SK-N-SH (cell line): ENCODE results near the gene DZIP3. TPM values are rescaled to one million over a fixed set of nuclear protein-coding genes. Genes with fewer than 3 reads are reported as not detected.
"Not testable (repeated sequence)": the region's sequence is repeated elsewhere in the genome, so short reads cannot be mapped to it uniquely, and the experiment has no call there.

Source experiments
- CTCF ChIA-PET: fragments of 300-600, 350-600 bp; formaldehyde crosslinking; extraction: SDS; loops from one replicate; lab custom pipeline; 2021; lab: Yijun Ruan, JAX
- POLR2A ChIA-PET: fragments of 350-600 bp; sonication (Branson Sonifier 250); formaldehyde crosslinking; extraction: SDS; loops from one replicate; lab custom pipeline; 2020; ENCODE audit warnings: antibody characterized with exemption, inconsistent platforms; lab: Yijun Ruan, JAX
- DNase-seq: peaks from one replicate; pipeline ENCODE4 v3.0.0; 2012
- H2AFZ ChIP-seq: fragments of 200-600 bp; sonication (generic); 2 replicates; pipeline ENCODE4 v1.8.1; 2016; ENCODE audit warnings: antibody characterized with exemption, mild to moderate bottlenecking, low read depth
- H3F3A ChIP-seq: fragments of 200-600 bp; sonication (generic); replicated peaks from 2 replicates; pipeline ENCODE3; 2016; ENCODE audit warnings: antibody characterized with exemption, mild to moderate bottlenecking; ENCODE audit not compliant: insufficient read depth
- H3K27ac ChIP-seq, 2 experiments: fragments of 200-500 bp in 1 of 2; fragments of 200-600 bp in 1 of 2; sonication (Bioruptor generic) in 1 of 2; sonication (generic), shearing (Covaris generic) in 1 of 2; 2 replicates each; pipeline versions ENCODE4 v1.5.1 to v1.6.1; 2014 to 2016; ENCODE audit warnings: low read depth in 2 of 2, inconsistent platforms in 1 of 2, low read length in 1 of 2, mild to moderate bottlenecking in 1 of 2, mixed read lengths in 1 of 2
- H3K27me3 ChIP-seq: fragments of 200-600 bp; sonication (generic), shearing (Covaris generic); 2 replicates; pipeline ENCODE4 v1.6.1; 2016; ENCODE audit warnings: mixed run types; ENCODE audit not compliant: insufficient read depth
- H3K36me3 ChIP-seq, 2 experiments: fragments of 200-500 bp in 1 of 2; fragments of 200-600 bp in 1 of 2; sonication (Bioruptor generic) in 1 of 2; sonication (generic) in 1 of 2; replicated peaks in 1 of 2; 2 replicates each; pipeline versions ENCODE3 to v1.5.1; 2014 to 2016; ENCODE audit warnings: low read length in 1 of 2, mild to moderate bottlenecking in 1 of 2; ENCODE audit not compliant: insufficient read depth in 2 of 2, control insufficient read depth in 1 of 2
- H3K4me1 ChIP-seq, 2 experiments: fragments of 200-500 bp in 1 of 2; fragments of 200-600 bp in 1 of 2; sonication (Bioruptor generic) in 1 of 2; sonication (generic), shearing (Covaris generic) in 1 of 2; 2 replicates each; pipeline versions ENCODE4 v1.5.1 to v1.6.1; 2014 to 2016; ENCODE audit warnings: low read depth in 1 of 2, low read length in 1 of 2, mixed run types in 1 of 2; ENCODE audit not compliant: insufficient read depth in 2 of 2, control insufficient read depth in 1 of 2
- H3K4me2 ChIP-seq: fragments of 200-600 bp; sonication (generic), shearing (Covaris generic); 2 replicates; pipeline ENCODE4 v1.6.1; 2017; ENCODE audit warnings: mixed run types
- H3K4me3 ChIP-seq, 2 experiments: fragments of 200-500 bp in 1 of 2; fragments of 200-600 bp in 1 of 2; sonication (Bioruptor generic) in 1 of 2; sonication (generic), shearing (Covaris generic) in 1 of 2; 2 replicates each; pipeline versions ENCODE4 v1.5.1 to v1.8.1; 2014 to 2016; ENCODE audit warnings: low read depth in 2 of 2, inconsistent platforms in 1 of 2, low read length in 1 of 2, mild to moderate bottlenecking in 1 of 2, mixed read lengths in 1 of 2, moderate library complexity in 1 of 2
- H3K79me2 ChIP-seq: fragments of 200-600 bp; sonication (generic); 2 replicates; pipeline ENCODE4 v1.8.1; 2017; ENCODE audit warnings: mild to moderate bottlenecking; ENCODE audit not compliant: insufficient read depth
- H3K9ac ChIP-seq: fragments of 200-600 bp; sonication (generic); 2 replicates; pipeline ENCODE4 v1.6.1; 2017; ENCODE audit warnings: mixed run types
- H3K9me2 ChIP-seq: fragments of 200-600 bp; sonication (generic); 2 replicates; pipeline ENCODE4 v1.6.1; 2017; ENCODE audit warnings: mixed run types
- H3K9me3 ChIP-seq: fragments of 200-600 bp; sonication (generic); 2 replicates; pipeline ENCODE4 v1.6.1; 2017; ENCODE audit warnings: mixed run types, mild to moderate bottlenecking, moderate library complexity
- H4K20me1 ChIP-seq: fragments of 200-600 bp; sonication (generic); 2 replicates; pipeline ENCODE4 v1.6.1; 2017; ENCODE audit warnings: mild to moderate bottlenecking, mixed run types; ENCODE audit not compliant: insufficient read depth
- ELF1 ChIP-seq: IDR thresholded peaks from 2 replicates; pipeline ENCODE4 v1.4.0; 2012
- EP300 ChIP-seq, 2 experiments: IDR thresholded peaks; 2 replicates each; pipeline versions ENCODE4 v1.4.0 to v1.6.1; 2012; ENCODE audit warnings: borderline replicate concordance in 1 of 2, low read depth in 1 of 2, low read length in 1 of 2
- EZH2phosphoT487 ChIP-seq: fragments of 200-600 bp; sonication (generic); IDR thresholded peaks from 2 replicates; pipeline ENCODE4 v1.6.1; 2017; ENCODE audit warnings: low read depth, mixed run types, mild to moderate bottlenecking, antibody characterized with exemption, moderate library complexity, borderline replicate concordance
- POLR2AphosphoS5 ChIP-seq: IDR thresholded peaks from 2 replicates; pipeline ENCODE4 v1.6.1; 2012; ENCODE audit warnings: low read depth, low read length
- RAD21 ChIP-seq: IDR thresholded peaks from 2 replicates; pipeline ENCODE4 v1.6.1; 2012; ENCODE audit warnings: mild to moderate bottlenecking, low read length
- RFX5 ChIP-seq: IDR thresholded peaks from 2 replicates; pipeline ENCODE4 v1.6.1; 2012; ENCODE audit warnings: mild to moderate bottlenecking, improper control_type of control experiment, low read length
- RXRA ChIP-seq: IDR thresholded peaks from 2 replicates; pipeline ENCODE4 v1.4.0; 2012; ENCODE audit warnings: low read depth, mild to moderate bottlenecking, borderline replicate concordance
- TCF12 ChIP-seq: IDR thresholded peaks from 2 replicates; pipeline ENCODE4 v1.4.0; 2012
- TEAD4 ChIP-seq: IDR thresholded peaks from 2 replicates; pipeline ENCODE4 v1.4.0; 2012; ENCODE audit warnings: mild to moderate bottlenecking, borderline replicate concordance; ENCODE audit not compliant: insufficient read depth
- WGBS: methylation state at CpG from one replicate; pipeline ENCODE4 v1.1.6; 2017; ENCODE audit warnings: low lambda C conversion rate; 5-methylcytosine and 5-hydroxymethylcytosine counted together
- polyA plus RNA-seq, 3 experiments: library from polyadenylated mRNA; depleted of rRNA; stranded (reverse); fragments of >200 nt; gene quantifications; 2 replicates each; pipeline ENCODE4 v1.2.3, GENCODE V29; 2012
- TF ChIP-seq, protein P1 (sequence below): fragments of 200-600 bp; sonication (generic); IDR thresholded peaks from 2 replicates; pipeline ENCODE4 v1.6.1; 2017; ENCODE audit warnings: antibody characterized with exemption, mild to moderate bottlenecking, moderate library complexity
- TF ChIP-seq, protein P2 (sequence below): IDR thresholded peaks from 2 replicates; pipeline ENCODE4 v1.4.0; 2012; ENCODE audit warnings: low read depth

The DZIP3 gene
- polyA plus RNA-seq, 1 of the 3 experiments (the other 2 are of a cell fraction): 6.3 TPM

DNA sequence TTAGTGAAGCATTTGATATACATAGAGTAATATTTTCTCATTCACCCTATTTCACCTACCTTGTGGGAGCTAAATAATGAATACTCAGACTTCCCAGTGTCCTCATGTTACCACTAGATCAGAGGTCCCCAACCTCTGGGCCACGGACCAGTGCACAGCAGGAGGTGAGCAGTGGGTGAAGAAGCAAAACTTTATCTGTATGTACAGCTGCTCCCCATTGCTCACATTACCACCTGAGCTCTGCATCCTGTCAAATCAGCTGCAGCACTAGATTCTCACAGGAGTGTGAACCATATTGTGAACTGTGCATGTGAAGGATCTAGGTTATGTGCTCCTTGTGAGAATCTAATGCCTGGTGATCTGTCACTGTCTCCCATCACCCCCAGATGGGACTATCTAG lies 88.3 kb downstream of the DZIP3 start:
- H3K36me3 ChIP-seq: peaks cover 16 to 44% of the 10 kb centered on the region in 2 experiments
- H3K9ac ChIP-seq: no peak overlapping the region
- H3K4me2 ChIP-seq: no peak overlapping the region
- no peak for DNase-seq
- H3K27ac ChIP-seq: no peak overlapping the region
- CTCF ChIA-PET: interaction anchor here (1.5 to 2.4 kb wide), 2 partner anchors 15 to 237 kb away, joined by 8 read pairs; no protein-coding TSS in a partner anchor
- no peaks in the 10 kb centered on the region for H3K79me2 ChIP-seq
- no peaks in the 10 kb centered on the region for H3K9me2 ChIP-seq
- POLR2A ChIA-PET: no interaction called here
- no peaks in the 10 kb centered on the region for H3K27me3 ChIP-seq
- no peaks in the 10 kb centered on the region for H3F3A ChIP-seq
- 88% methylated on average over 1 of the region's 1 CpG for WGBS
- H3K4me1 ChIP-seq: no peaks in the 10 kb centered on the region; a peak in 1 of 4 replicates
- H3K9me3 ChIP-seq: no peaks in the 10 kb centered on the region
- H4K20me1 ChIP-seq: no peaks in the 10 kb centered on the region
- no peak overlapping the region for H2AFZ ChIP-seq
- TF ChIP-seq EP300 (IDR thresholded peaks at IDR 0.05; ENCODE audit: borderline replicate concordance in 1 of 2, low read depth in 1 of 2, low read length in 1 of 2) (no peak), RAD21 (no peak), RXRA (no peak)
- TF ChIP-seq, protein P1, sequence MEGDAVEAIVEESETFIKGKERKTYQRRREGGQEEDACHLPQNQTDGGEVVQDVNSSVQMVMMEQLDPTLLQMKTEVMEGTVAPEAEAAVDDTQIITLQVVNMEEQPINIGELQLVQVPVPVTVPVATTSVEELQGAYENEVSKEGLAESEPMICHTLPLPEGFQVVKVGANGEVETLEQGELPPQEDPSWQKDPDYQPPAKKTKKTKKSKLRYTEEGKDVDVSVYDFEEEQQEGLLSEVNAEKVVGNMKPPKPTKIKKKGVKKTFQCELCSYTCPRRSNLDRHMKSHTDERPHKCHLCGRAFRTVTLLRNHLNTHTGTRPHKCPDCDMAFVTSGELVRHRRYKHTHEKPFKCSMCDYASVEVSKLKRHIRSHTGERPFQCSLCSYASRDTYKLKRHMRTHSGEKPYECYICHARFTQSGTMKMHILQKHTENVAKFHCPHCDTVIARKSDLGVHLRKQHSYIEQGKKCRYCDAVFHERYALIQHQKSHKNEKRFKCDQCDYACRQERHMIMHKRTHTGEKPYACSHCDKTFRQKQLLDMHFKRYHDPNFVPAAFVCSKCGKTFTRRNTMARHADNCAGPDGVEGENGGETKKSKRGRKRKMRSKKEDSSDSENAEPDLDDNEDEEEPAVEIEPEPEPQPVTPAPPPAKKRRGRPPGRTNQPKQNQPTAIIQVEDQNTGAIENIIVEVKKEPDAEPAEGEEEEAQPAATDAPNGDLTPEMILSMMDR: no peak
- no peak overlapping the region for H3K4me3 ChIP-seq

DNA sequence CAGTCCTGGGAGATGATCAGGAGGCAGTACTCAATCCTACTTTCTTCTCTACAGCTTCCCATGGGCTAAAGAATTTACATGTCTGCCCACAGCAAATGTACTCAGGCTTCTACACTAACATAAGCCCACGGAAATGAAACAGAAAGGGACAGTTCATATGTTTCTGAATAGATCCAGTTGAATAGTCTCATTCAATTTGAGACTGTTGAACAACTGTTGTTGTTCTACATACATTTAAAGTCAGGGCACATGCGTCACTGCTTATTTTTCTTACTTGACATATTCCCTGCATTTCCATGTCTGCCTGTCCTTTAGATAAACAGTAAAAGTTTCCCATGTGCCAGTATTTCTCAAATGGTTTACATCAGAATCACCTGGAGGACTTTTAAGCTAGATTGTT lies 102.8 kb downstream of the DZIP3 start:
- CTCF ChIA-PET, POLR2A ChIA-PET: not testable (repeated sequence)

DNA sequence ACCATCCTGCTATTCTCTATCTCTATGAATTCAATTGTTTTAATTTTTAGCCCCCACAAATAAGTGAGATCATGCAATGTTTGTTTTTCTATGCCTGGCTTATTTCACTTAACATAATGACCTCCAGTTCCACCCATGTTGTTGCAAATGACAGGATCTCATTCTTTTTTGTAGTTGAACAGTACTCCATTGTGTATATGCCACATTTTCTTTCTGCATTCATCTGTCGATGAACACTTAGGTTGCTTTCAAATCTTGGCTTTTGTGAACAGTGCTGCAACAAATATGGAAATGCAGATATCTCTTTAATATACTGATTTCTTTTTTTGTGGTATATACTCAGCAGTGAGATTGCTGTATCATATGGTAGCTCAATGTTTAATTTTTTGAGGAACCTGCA lies 108.9 kb downstream of the DZIP3 start:
- Histone ChIP-seq H3K9me3 (no peaks in the 10 kb centered on the region), H3K27ac (no peak overlapping the region), H3K4me2 (no peak overlapping the region), H3F3A (no peaks in the 10 kb centered on the region), H3K4me3 (no peak overlapping the region), H3K9ac (no peak overlapping the region), H3K4me1 (no peaks in the 10 kb centered on the region), H3K9me2 (no peaks in the 10 kb centered on the region), H3K27me3 (no peaks in the 10 kb centered on the region), H3K79me2 (no peaks in the 10 kb centered on the region), H4K20me1 (no peaks in the 10 kb centered on the region), H3K36me3 (peaks cover 2 to 11% of the 10 kb centered on the region in 2 experiments), H2AFZ (no peak overlapping the region)
- no peak for DNase-seq
- POLR2A ChIA-PET: no interaction called here
- WGBS: 38% methylated on average over 1 of the region's 1 CpG
- CTCF ChIA-PET: no interaction called here
- TF ChIP-seq EZH2phosphoT487 (no peak), RXRA (no peak), ELF1 (no peak), TCF12 (no peak), TEAD4 (no peak), POLR2AphosphoS5 (no peak), RFX5 (no peak)
- TF ChIP-seq, protein P1: no peak
- TF ChIP-seq, protein P2, sequence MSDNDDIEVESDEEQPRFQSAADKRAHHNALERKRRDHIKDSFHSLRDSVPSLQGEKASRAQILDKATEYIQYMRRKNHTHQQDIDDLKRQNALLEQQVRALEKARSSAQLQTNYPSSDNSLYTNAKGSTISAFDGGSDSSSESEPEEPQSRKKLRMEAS: no peak

More for the DNA sequence above, 102.8 kb downstream of the DZIP3 start:
- peaks cover 20 to 50% of the 10 kb centered on the region in 2 experiments for H3K36me3 ChIP-seq
- H3K9ac ChIP-seq, H3K9me2 ChIP-seq, H3F3A ChIP-seq, H4K20me1 ChIP-seq, H2AFZ ChIP-seq, H3K4me3 ChIP-seq, H3K27me3 ChIP-seq, DNase-seq, H3K79me2 ChIP-seq, H3K27ac ChIP-seq, H3K4me2 ChIP-seq, H3K4me1 ChIP-seq, H3K9me3 ChIP-seq: not testable (repeated sequence)
- 81% methylated on average over 2 of the region's 2 CpGs for WGBS
